CD14-positive monocyte (primary cell): ENCODE measurements around the gene ABI1. TPM values are rescaled to one million over a fixed set of nuclear protein-coding genes. Genes with fewer than 3 reads are reported as not detected.

Experiments
- DNase-seq, 3 donors: peaks; one replicate each; pipeline ENCODE4 v3.0.0-alpha.2; 2011 to 2022
- H2AFZ ChIP-seq: 2 replicates; pipeline ENCODE4 v1.6.0; 2012; ENCODE audit warnings: mild to moderate bottlenecking, low read depth, low read length, inconsistent platforms; ENCODE audit not compliant: insufficient read depth, poor library complexity, severe bottlenecking
- H3K27ac ChIP-seq, 2 donors: 1 replicate in 1 of 2; 2 replicates in 1 of 2; pipeline ENCODE4 v1.5.1; 2012 to 2013; ENCODE audit warnings: low read length in 2 of 2, control low read depth in 1 of 2, inconsistent platforms in 1 of 2, low read depth in 1 of 2, mild to moderate bottlenecking in 1 of 2
- H3K27me3 ChIP-seq, 2 donors: one replicate each; pipeline versions ENCODE4 v1.6.0 to v1.6.1; 2011 to 2013; ENCODE audit warnings: low read length in 2 of 2; ENCODE audit not compliant: control insufficient read depth in 2 of 2, insufficient read depth in 2 of 2
- H3K36me3 ChIP-seq, 2 donors: replicated peaks in 1 of 2; 1 replicate in 1 of 2; 2 replicates in 1 of 2; pipeline versions ENCODE4 v1.5.1 to v1.6.1; 2012 to 2013; ENCODE audit warnings: low read length in 2 of 2, control low read depth in 1 of 2, inconsistent platforms in 1 of 2, mild to moderate bottlenecking in 1 of 2; ENCODE audit not compliant: insufficient read depth in 2 of 2, control insufficient read depth in 1 of 2
- H3K4me1 ChIP-seq, 2 donors: 1 replicate in 1 of 2; 2 replicates in 1 of 2; pipeline versions ENCODE4 v1.5.1 to v1.6.1; 2012 to 2013; ENCODE audit warnings: low read length in 2 of 2, control low read depth in 1 of 2, inconsistent platforms in 1 of 2, mild to moderate bottlenecking in 1 of 2, moderate library complexity in 1 of 2; ENCODE audit not compliant: insufficient read depth in 2 of 2, control insufficient read depth in 1 of 2
- H3K4me2 ChIP-seq: replicated peaks from 2 replicates; pipeline ENCODE3; 2012; ENCODE audit warnings: low read length, moderate library complexity, mild to moderate bottlenecking; ENCODE audit not compliant: poor library complexity, severe bottlenecking; ENCODE audit errors: extremely low read depth
- H3K4me3 ChIP-seq, 3 experiments: fragments of 200-600 bp in 1 of 3; sonication (generic) in 1 of 3; replicated peaks in 1 of 3; 1 replicate in 2 of 3; 2 replicates in 1 of 3; pipeline ENCODE4 v1.5.1; 2011 to 2013; ENCODE audit warnings: low read length in 3 of 3, mild to moderate bottlenecking in 3 of 3, control low read depth in 2 of 3, low read depth in 2 of 3, inconsistent platforms in 1 of 3, moderate library complexity in 1 of 3
- H3K79me2 ChIP-seq: 2 replicates; pipeline ENCODE4 v1.6.0; 2012; ENCODE audit warnings: mild to moderate bottlenecking, control low read depth, inconsistent platforms, low read length, moderate library complexity; ENCODE audit not compliant: insufficient read depth
- H3K9ac ChIP-seq: 2 replicates; pipeline ENCODE4 v1.6.0; 2017; ENCODE audit warnings: low read length, mild to moderate bottlenecking; ENCODE audit not compliant: insufficient read depth, poor library complexity, severe bottlenecking
- H3K9me3 ChIP-seq, 2 donors: replicated peaks in 1 of 2; 1 replicate in 1 of 2; 2 replicates in 1 of 2; pipeline versions ENCODE4 v1.5.1 to v1.6.1; 2012 to 2013; ENCODE audit warnings: low read length in 2 of 2, control low read depth in 1 of 2; ENCODE audit not compliant: control insufficient read depth in 1 of 2, insufficient read depth in 1 of 2
- H4K20me1 ChIP-seq: 2 replicates; pipeline ENCODE4 v1.6.0; 2012; ENCODE audit warnings: mild to moderate bottlenecking, low read length, control low read depth, moderate library complexity; ENCODE audit not compliant: insufficient read depth
- H3K27ac Mint-ChIP-seq, 7 donors: one replicate each; pipeline ENCODE4 v1.8.0; 2020; ENCODE audit warnings: mild to moderate bottlenecking in 7 of 7, mixed read lengths in 7 of 7, moderate library complexity in 6 of 7, inconsistent platforms in 2 of 7
- H3K27me3 Mint-ChIP-seq, 3 donors: one replicate each; pipeline ENCODE4 v1.8.0; 2021 to 2022; ENCODE audit warnings: low read depth in 3 of 3, mild to moderate bottlenecking in 3 of 3, mixed read lengths in 3 of 3, moderate library complexity in 3 of 3, inconsistent platforms in 1 of 3
- H3K36me3 Mint-ChIP-seq, 2 donors: one replicate each; pipeline ENCODE4 v1.8.0; 2020; ENCODE audit warnings: mixed read lengths in 2 of 2, inconsistent platforms in 1 of 2, mild to moderate bottlenecking in 1 of 2
- H3K4me1 Mint-ChIP-seq: one replicate; pipeline ENCODE4 v1.8.0; 2020; ENCODE audit warnings: mild to moderate bottlenecking, mixed read lengths
- H3K4me3 Mint-ChIP-seq, 2 donors: one replicate each; pipeline ENCODE4 v1.8.0; 2020; ENCODE audit warnings: mild to moderate bottlenecking in 2 of 2, mixed read lengths in 2 of 2, moderate library complexity in 1 of 2
- H3K9me3 Mint-ChIP-seq, 7 donors: one replicate each; pipeline ENCODE4 v1.8.0; 2020 to 2022; ENCODE audit warnings: mixed read lengths in 7 of 7, mild to moderate bottlenecking in 6 of 7, moderate library complexity in 6 of 7, inconsistent platforms in 2 of 7
- WGBS: methylation state at CpG from one replicate; pipeline ENCODE4 v1.1.5; 2013; ENCODE audit warnings: missing lambda C conversion rate; ENCODE audit not compliant: insufficient coverage; 5-methylcytosine and 5-hydroxymethylcytosine counted together
- intact Hi-C, 2 donors: fragments of 100-400 bp; cut with micrococcal nuclease; formaldehyde crosslinking; loops; one replicate each; pipeline versions ENCODE4 v1.15.0 to v1.15.1; 2023
- polyA plus RNA-seq, 3 donors: library from polyadenylated mRNA; depleted of rRNA in 1 of 3; unstranded in 2 of 3; stranded (reverse) in 1 of 3; fragments of 300-500 nt in 2 of 3; fragments of >200 nt in 1 of 3; fragmentation: Illumina TruSeq in 2 of 3; gene quantifications; 1 replicate in 2 of 3; 2 replicates in 1 of 3; pipeline ENCODE4 v1.2.3, GENCODE V29; 2012 to 2021
- TF ChIP-seq, protein P1 (sequence below): fragments of 200-600 bp; IDR thresholded peaks from one replicate; pipeline ENCODE4 v1.8.0; 2022; ENCODE audit warnings: antibody characterized with exemption, mild to moderate bottlenecking

Gene ABI1
- polyA plus RNA-seq, 3 donors: 39.8 to 77.2 (median 61.5) TPM

DNA sequence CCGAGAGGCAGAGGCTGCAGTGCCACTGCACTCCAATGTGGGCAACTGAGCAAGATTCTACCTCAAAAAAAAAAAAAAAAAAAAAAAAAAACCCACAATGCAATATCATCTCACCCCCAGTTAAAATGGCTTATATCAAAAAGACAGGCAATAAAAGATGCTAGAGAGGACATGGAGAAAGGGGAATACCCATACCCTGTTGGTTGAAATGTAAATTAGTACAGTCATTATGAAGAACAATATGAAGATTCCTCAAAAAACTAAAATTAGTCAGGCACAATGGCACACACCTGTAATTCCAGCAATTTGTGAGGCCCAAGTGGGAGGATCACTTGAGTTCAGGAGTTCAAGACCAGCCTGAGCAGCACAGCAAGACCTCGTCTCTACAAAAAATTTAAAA, 25.7 kb downstream of the ABI1 start:
- Mint-ChIP-seq H3K36me3 (peaks cover 8 to 26% of the 10 kb centered on the region in 2 donors), H3K4me1 (peaks cover 47% of the 10 kb centered on the region), H3K9me3 (peaks cover 0 to 3% (median 0%) of the 10 kb centered on the region in 7 donors), H3K27ac (peak overlapping the region in 2 of 7 donors; percentile 4 to 36), H3K27me3 (no peaks in the 10 kb centered on the region), H3K4me3 (no peak overlapping the region)
- peaks cover 99% of the 10 kb centered on the region for H4K20me1 ChIP-seq
- intact Hi-C loops: no loop called here
- TF ChIP-seq, protein P1, sequence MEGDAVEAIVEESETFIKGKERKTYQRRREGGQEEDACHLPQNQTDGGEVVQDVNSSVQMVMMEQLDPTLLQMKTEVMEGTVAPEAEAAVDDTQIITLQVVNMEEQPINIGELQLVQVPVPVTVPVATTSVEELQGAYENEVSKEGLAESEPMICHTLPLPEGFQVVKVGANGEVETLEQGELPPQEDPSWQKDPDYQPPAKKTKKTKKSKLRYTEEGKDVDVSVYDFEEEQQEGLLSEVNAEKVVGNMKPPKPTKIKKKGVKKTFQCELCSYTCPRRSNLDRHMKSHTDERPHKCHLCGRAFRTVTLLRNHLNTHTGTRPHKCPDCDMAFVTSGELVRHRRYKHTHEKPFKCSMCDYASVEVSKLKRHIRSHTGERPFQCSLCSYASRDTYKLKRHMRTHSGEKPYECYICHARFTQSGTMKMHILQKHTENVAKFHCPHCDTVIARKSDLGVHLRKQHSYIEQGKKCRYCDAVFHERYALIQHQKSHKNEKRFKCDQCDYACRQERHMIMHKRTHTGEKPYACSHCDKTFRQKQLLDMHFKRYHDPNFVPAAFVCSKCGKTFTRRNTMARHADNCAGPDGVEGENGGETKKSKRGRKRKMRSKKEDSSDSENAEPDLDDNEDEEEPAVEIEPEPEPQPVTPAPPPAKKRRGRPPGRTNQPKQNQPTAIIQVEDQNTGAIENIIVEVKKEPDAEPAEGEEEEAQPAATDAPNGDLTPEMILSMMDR: no peak
- H3K27ac ChIP-seq: no peak overlapping the region
- no peak overlapping the region for H3K9ac ChIP-seq
- no peak overlapping the region for H3K4me3 ChIP-seq
- DNase-seq: no peak
- peaks cover 100% of the 10 kb centered on the region for H3K79me2 ChIP-seq
- no peaks in the 10 kb centered on the region for H3K36me3 ChIP-seq
- H3K9me3 ChIP-seq: no peaks in the 10 kb centered on the region
- H3K27me3 ChIP-seq: no peaks in the 10 kb centered on the region
- no peak overlapping the region for H2AFZ ChIP-seq
- no peak overlapping the region for H3K4me2 ChIP-seq
- no CpG with 5 or more reads among the region's 2 CpGs for WGBS
- H3K4me1 ChIP-seq: peaks cover 17 to 33% of the 10 kb centered on the region in 2 donors

DNA sequence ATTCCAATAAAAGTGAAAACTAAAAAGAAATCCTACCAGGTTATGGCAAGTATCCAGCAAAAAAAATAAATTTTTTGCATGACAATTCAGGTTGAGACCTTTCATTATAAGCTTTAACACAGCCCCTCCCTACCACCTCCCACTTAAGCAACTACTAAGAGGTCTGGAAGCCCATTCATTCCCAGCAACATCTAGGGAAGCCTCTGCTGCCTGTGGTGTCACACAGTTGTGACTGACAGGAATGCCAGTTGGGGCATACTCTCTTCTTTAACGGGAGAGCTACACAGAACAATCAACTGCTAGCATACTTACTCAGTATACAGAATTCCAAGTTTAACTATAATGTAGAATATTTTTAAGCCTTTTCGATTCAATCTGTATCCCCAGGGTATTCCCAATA, 27.8 kb downstream of the ABI1 start:
- no CpG with 5 or more reads among the region's 2 CpGs for WGBS
- no peak overlapping the region for H3K27ac ChIP-seq
- Mint-ChIP-seq H3K4me1 (peaks cover 34% of the 10 kb centered on the region), H3K27ac (peak overlapping the region in 1 of 7 donors; percentile 33), H3K27me3 (no peaks in the 10 kb centered on the region), H3K36me3 (peaks cover 8 to 20% of the 10 kb centered on the region in 2 donors), H3K4me3 (no peak overlapping the region), H3K9me3 (peaks cover 0 to 3% (median 0%) of the 10 kb centered on the region in 7 donors)
- peaks cover 100% of the 10 kb centered on the region for H3K79me2 ChIP-seq
- TF ChIP-seq, protein P1: no peak
- H3K36me3 ChIP-seq: no peaks in the 10 kb centered on the region
- peaks cover 22 to 29% of the 10 kb centered on the region in 2 donors for H3K4me1 ChIP-seq
- intact Hi-C loops: no loop called here
- no peak for DNase-seq
- H3K9ac ChIP-seq: no peak overlapping the region
- H3K9me3 ChIP-seq: no peaks in the 10 kb centered on the region
- H2AFZ ChIP-seq: no peak overlapping the region
- H3K4me2 ChIP-seq: no peak overlapping the region
- H3K27me3 ChIP-seq: no peaks in the 10 kb centered on the region
- H3K4me3 ChIP-seq: no peak overlapping the region
- H4K20me1 ChIP-seq: peaks cover 99% of the 10 kb centered on the region
